ENCODE results near the gene FBXL17.

- TF ChIP-seq, protein P1, sequence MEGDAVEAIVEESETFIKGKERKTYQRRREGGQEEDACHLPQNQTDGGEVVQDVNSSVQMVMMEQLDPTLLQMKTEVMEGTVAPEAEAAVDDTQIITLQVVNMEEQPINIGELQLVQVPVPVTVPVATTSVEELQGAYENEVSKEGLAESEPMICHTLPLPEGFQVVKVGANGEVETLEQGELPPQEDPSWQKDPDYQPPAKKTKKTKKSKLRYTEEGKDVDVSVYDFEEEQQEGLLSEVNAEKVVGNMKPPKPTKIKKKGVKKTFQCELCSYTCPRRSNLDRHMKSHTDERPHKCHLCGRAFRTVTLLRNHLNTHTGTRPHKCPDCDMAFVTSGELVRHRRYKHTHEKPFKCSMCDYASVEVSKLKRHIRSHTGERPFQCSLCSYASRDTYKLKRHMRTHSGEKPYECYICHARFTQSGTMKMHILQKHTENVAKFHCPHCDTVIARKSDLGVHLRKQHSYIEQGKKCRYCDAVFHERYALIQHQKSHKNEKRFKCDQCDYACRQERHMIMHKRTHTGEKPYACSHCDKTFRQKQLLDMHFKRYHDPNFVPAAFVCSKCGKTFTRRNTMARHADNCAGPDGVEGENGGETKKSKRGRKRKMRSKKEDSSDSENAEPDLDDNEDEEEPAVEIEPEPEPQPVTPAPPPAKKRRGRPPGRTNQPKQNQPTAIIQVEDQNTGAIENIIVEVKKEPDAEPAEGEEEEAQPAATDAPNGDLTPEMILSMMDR (IDR thresholded peaks at IDR 0.05), result no peak
- TF ChIP-seq ZFX (IDR thresholded peaks at IDR 0.05; ENCODE audit: borderline replicate concordance), result no peak
Observed at GRCh38 chr5:107860044-107860443, 521.9 kb downstream of the FBXL17 start.

All from 22Rv1 (cell line).